ENCODE results near the gene SDSL. TPM values are rescaled to one million over a fixed set of nuclear protein-coding genes. Genes with fewer than 3 reads are reported as not detected.

SDSL gene
- total RNA-seq, 1 experiment from 2014 or later: 19.9 TPM

DNA sequence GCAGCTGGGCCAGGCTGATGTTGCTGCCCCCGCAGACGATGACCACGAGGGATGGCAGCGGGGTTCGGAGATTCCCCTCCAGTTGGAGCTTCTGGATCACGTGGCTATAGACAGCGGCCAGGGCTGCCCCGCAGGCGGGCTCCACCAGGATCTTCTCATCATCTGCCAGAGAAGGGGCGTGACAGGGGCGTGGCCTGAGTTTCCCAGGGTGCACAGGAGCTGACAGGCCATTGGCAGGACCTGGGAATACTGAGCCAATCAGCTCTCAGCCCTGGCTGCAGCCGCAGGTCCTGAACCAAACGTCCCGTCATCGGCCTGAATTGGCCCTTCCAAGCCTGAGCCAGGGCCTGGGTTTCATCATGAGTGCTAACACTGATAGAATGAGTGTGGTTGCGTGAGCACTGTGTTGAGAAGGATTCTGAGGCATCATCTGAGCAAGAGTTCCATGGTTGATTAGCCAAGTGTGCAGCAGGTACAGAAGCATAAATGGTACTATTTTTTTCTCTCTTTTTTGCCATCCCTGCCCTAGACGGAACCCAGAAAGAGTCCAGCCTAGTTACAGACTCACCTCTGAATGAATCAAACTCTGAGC is 29.1 kb upstream of the SDSL start:
- Mint-ChIP-seq H3K36me3 (ENCODE audit: insufficient read depth, unreplicated experiment) (peaks cover 6% of the 10 kb centered on the region), H3K9me3 (ENCODE audit: low read depth, unreplicated experiment) (no peaks in the 10 kb centered on the region), H3K4me1 (ENCODE audit: low read depth, unreplicated experiment) (no peaks in the 10 kb centered on the region), H3K27me3 (ENCODE audit: unreplicated experiment) (peaks cover 16% of the 10 kb centered on the region), H3K4me3 (ENCODE audit: low read depth, unreplicated experiment) (no peak overlapping the region), H3K27ac (ENCODE audit: unreplicated experiment) (no peak overlapping the region)
- CTCF ChIA-PET: no interaction called here
- intact Hi-C loops (cut with micrococcal nuclease; ENCODE audit: unreplicated experiment): no loop called here
- no TSS peak for BruUV-seq (replicated peaks)
- TF ChIP-seq CTCF (IDR thresholded peaks at IDR 0.05; ENCODE audit: unreplicated experiment): no peak
- no peak for DNase-seq

GRCh38 chr12:113393749-113394148 is 28.4 kb upstream of the SDSL start:
- Mint-ChIP-seq H3K4me1 (ENCODE audit: low read depth, unreplicated experiment) (no peaks in the 10 kb centered on the region), H3K4me3 (ENCODE audit: low read depth, unreplicated experiment) (no peak overlapping the region), H3K9me3 (ENCODE audit: low read depth, unreplicated experiment) (no peaks in the 10 kb centered on the region), H3K36me3 (ENCODE audit: insufficient read depth, unreplicated experiment) (peaks cover 2% of the 10 kb centered on the region), H3K27ac (ENCODE audit: unreplicated experiment) (no peak overlapping the region), H3K27me3 (ENCODE audit: unreplicated experiment) (peaks cover 21% of the 10 kb centered on the region)
- CTCF ChIA-PET: interaction anchor here (0.7 kb wide), 1 partner anchor 307 kb away, joined by 3 read pairs; no protein-coding TSS in a partner anchor
- BruUV-seq (replicated peaks): no TSS peak
- no peak for DNase-seq
- intact Hi-C loops (cut with micrococcal nuclease; ENCODE audit: unreplicated experiment): no loop called here
- no peak for TF ChIP-seq CTCF (IDR thresholded peaks at IDR 0.05; ENCODE audit: unreplicated experiment)

DNA sequence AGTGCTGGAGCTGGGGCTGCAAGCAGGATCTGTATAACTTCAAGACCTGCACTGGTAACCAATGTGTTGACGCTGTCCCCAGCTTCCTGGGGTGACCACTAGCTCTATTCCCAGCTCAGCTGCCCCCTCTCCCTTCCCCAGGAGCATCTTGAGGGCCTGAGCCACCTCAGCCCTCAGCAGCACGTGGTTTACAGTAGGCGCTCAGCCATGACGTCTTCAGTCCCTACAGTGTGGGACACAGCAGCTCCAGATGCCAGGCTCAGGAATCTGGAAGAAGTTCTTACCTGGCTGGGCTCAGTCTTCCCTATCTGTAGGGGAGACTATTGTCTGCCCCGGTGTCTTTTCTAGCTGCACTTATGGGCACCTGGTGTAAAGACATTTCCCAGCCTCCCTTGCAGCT is 27.1 kb upstream of the SDSL start:
- BruUV-seq (replicated peaks): no TSS peak
- H3K4me1 Mint-ChIP-seq (ENCODE audit: low read depth, unreplicated experiment): no peaks in the 10 kb centered on the region
- intact Hi-C loops (cut with micrococcal nuclease; ENCODE audit: unreplicated experiment): no loop called here
- CTCF ChIA-PET: interaction anchor here (1.5 kb wide), 1 partner anchor 30 kb away, joined by 3 read pairs; no protein-coding TSS in a partner anchor
- no peaks in the 10 kb centered on the region for H3K36me3 Mint-ChIP-seq (ENCODE audit: insufficient read depth, unreplicated experiment)
- no peak overlapping the region for H3K27ac Mint-ChIP-seq (ENCODE audit: unreplicated experiment)
- no peaks in the 10 kb centered on the region for H3K9me3 Mint-ChIP-seq (ENCODE audit: low read depth, unreplicated experiment)
- no peak overlapping the region for H3K4me3 Mint-ChIP-seq (ENCODE audit: low read depth, unreplicated experiment)
- no peak for DNase-seq
- TF ChIP-seq CTCF (IDR thresholded peaks at IDR 0.05; ENCODE audit: unreplicated experiment): no peak
- peaks cover 34% of the 10 kb centered on the region for H3K27me3 Mint-ChIP-seq (ENCODE audit: unreplicated experiment)

- TF ChIP-seq CTCF (IDR thresholded peaks at IDR 0.05; ENCODE audit: unreplicated experiment): no peak
- no TSS peak for BruUV-seq (replicated peaks)
- intact Hi-C loops (cut with micrococcal nuclease; ENCODE audit: unreplicated experiment): no loop called here
- no peaks in the 10 kb centered on the region for H3K36me3 Mint-ChIP-seq (ENCODE audit: insufficient read depth, unreplicated experiment)
- H3K9me3 Mint-ChIP-seq (ENCODE audit: low read depth, unreplicated experiment): no peaks in the 10 kb centered on the region
- H3K4me3 Mint-ChIP-seq (ENCODE audit: low read depth, unreplicated experiment): no peak overlapping the region
- peaks cover 44% of the 10 kb centered on the region for H3K27me3 Mint-ChIP-seq (ENCODE audit: unreplicated experiment)
- H3K27ac Mint-ChIP-seq (ENCODE audit: unreplicated experiment): no peak overlapping the region
- CTCF ChIA-PET: no interaction called here
- no peaks in the 10 kb centered on the region for H3K4me1 Mint-ChIP-seq (ENCODE audit: low read depth, unreplicated experiment)
- DNase-seq: no peak
Measured at GRCh38 chr12:113396200-113396599, 26.0 kb upstream of the SDSL start.

Data from Calu3 (cell line).